Measurements from ENCODE around the gene RABGAP1L.

GRCh38 chr1:174401075-174401474 is 241.8 kb downstream of the RABGAP1L start:
- no peak for TF ChIP-seq POLR2AphosphoS5 (IDR thresholded peaks at IDR 0.05; ENCODE audit: borderline replicate concordance, low read depth, low read length)
- no peak for TF ChIP-seq EZH2 (IDR thresholded peaks at IDR 0.05)
